Measurements from ENCODE around the gene NMUR1.

NMUR1 gene

GRCh38 chr2:231483398-231484329 is 46.6 kb downstream of the NMUR1 start:
- no peak for DNase-seq (ENCODE audit: low spot score)

GRCh38 chr2:231482806-231483391 is 47.3 kb downstream of the NMUR1 start:
- peak; percentile 17 for DNase-seq (ENCODE audit: low spot score)

GRCh38 chr2:231480781-231481180 is 49.5 kb downstream of the NMUR1 start:
- no peak for DNase-seq (ENCODE audit: low spot score)

- no peak for DNase-seq (ENCODE audit: low spot score)
These were observed 50.8 kb downstream of the NMUR1 start for GRCh38 chr2:231479455-231479854.

GRCh38 chr2:231476920-231477319 is 53.3 kb downstream of the NMUR1 start:
- DNase-seq (ENCODE audit: low spot score), result no peak

GRCh38 chr2:231475965-231476364 is 54.3 kb downstream of the NMUR1 start:
- DNase-seq (ENCODE audit: low spot score), result no peak
